ENCODE results near the gene TMEM131L.

DNA sequence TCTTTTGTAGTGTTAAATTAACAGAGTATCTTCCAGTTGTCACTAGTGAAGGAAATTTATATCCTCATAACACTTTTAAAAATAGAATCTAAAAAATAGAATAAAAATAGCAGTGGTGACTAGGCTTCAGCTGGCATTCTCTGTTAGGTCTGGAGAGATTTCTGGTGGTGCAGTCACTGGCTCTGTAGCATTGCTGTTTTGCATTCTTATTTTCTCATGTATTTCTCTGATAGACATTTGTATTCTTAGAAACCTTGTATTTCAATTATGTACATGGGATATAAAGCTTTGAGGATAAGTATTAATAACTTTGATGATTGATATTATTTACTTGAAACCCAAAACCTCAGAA is 87.6 kb downstream of the TMEM131L start:
- TF ChIP-seq POLR2AphosphoS5 (IDR thresholded peaks at IDR 0.05; ENCODE audit: low read depth, low read length) (no peak), POLR2A (IDR thresholded peaks at IDR 0.05; ENCODE audit: low read depth, low read length) (no peak)

All from GM12892 (cell line).